HG02763 (cell line): ENCODE data around the gene UNC5C.

Experiments used
- ATAC-seq: cut with Tn5 transposase; IDR thresholded peaks from one replicate; pipeline ENCODE4 v1.9.1; 2021; ENCODE audit warnings: mild to moderate bottlenecking, moderate library complexity; ENCODE audit not compliant: unreplicated experiment

Gene UNC5C

GRCh38 chr4:95522682-95523530, 25.9 kb downstream of the UNC5C start:
- no peak for ATAC-seq

GRCh38 chr4:95517576-95518345, 31.0 kb downstream of the UNC5C start:
- no peak for ATAC-seq

- ATAC-seq = no peak
Measured at GRCh38 chr4:95516528-95517017, 32.2 kb downstream of the UNC5C start.

- no peak for ATAC-seq
Measured at GRCh38 chr4:95515589-95515988, 33.2 kb downstream of the UNC5C start.

- no peak for ATAC-seq
Measured at GRCh38 chr4:95513022-95513421, 35.8 kb downstream of the UNC5C start.

- no peak for ATAC-seq
Measured at GRCh38 chr4:95511477-95511876, 37.3 kb downstream of the UNC5C start.

GRCh38 chr4:95510877-95511276, 37.9 kb downstream of the UNC5C start:
- no peak for ATAC-seq

- no peak for ATAC-seq
Measured at GRCh38 chr4:95510145-95510544, 38.6 kb downstream of the UNC5C start.

GRCh38 chr4:95508421-95508820, 40.4 kb downstream of the UNC5C start:
- no peak for ATAC-seq

GRCh38 chr4:95507561-95507960, 41.2 kb downstream of the UNC5C start:
- ATAC-seq = no peak

GRCh38 chr4:95507147-95507546, 41.6 kb downstream of the UNC5C start:
- ATAC-seq = no peak

GRCh38 chr4:95506264-95506663, 42.5 kb downstream of the UNC5C start:
- ATAC-seq = no peak

- no peak for ATAC-seq
Measured at GRCh38 chr4:95505799-95506198, 43.0 kb downstream of the UNC5C start.

GRCh38 chr4:95505151-95505550, 43.6 kb downstream of the UNC5C start:
- ATAC-seq = no peak

GRCh38 chr4:95504501-95504900, 44.3 kb downstream of the UNC5C start:
- no peak for ATAC-seq

- ATAC-seq = no peak
Measured at GRCh38 chr4:95500361-95500760, 48.4 kb downstream of the UNC5C start.

- ATAC-seq = no peak
Measured at GRCh38 chr4:95499291-95499696, 49.5 kb downstream of the UNC5C start.

- ATAC-seq = no peak
Measured at GRCh38 chr4:95494186-95494585, 54.6 kb downstream of the UNC5C start.

GRCh38 chr4:95478679-95479078, 70.1 kb downstream of the UNC5C start:
- ATAC-seq = no peak

- no peak for ATAC-seq
Measured at GRCh38 chr4:95476121-95476520, 72.7 kb downstream of the UNC5C start.

- ATAC-seq = no peak
Measured at GRCh38 chr4:95472534-95472933, 76.2 kb downstream of the UNC5C start.

GRCh38 chr4:95470622-95471021, 78.2 kb downstream of the UNC5C start:
- ATAC-seq = no peak
